HuH-7.5 (cell line): ENCODE measurements around the gene MROH8.

Experiments
- DNase-seq: peaks from one replicate; pipeline ENCODE4 v3.0.0; 2011; ENCODE audit warnings: low spot score

The MROH8 gene

DNA sequence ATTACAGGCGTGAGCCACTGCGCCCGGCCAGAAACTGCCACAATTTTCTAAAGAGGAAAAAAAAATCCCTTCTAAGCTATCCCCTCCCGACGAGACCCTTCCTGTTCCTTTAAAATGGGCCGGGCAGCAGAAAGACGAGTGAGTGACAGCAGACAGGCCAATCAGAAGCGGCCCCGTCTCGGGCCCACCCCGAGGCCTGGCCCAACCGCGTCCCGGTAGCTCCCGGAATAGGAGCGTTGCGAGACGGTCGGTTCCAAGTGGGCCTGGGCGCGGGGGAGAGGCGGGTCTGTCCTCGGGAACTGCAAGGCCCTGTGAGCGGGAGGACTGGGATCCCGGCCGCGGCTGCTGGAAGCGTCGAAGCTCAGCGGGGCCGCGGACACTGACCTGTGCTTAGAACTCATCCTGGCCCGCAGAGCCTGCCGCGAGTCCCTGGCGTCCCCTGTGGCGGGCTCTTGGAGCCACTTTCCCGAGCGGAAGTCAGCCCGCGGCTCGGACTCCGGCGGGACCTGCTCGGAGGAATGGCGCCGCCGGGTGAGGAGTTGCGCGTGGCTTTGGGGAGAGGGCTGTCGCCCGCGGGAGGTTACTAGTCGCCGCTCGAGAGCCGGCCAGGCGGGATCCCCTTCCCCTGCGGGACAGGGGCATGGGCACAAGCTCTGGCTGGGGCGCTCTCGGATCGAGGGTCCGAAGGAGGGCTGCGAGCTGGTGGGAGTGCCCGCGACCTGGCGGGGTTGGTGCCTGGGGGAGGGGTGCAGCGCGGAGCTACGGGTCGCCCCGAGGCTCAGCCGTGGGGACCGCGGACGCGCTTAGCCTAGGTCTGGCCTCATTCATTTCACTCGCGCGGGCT, at the start of gene MROH8, which contains the start of gene RPN2:
Gene MROH8 (minus strand): TSS at position 710 of the 844 bp plus-strand sequence.
Gene RPN2 (plus strand): TSS at position 492 of the 844 bp plus-strand sequence. CDS start 27 bp downstream, at position 519.
- DNase-seq: peak; percentile 88

DNA sequence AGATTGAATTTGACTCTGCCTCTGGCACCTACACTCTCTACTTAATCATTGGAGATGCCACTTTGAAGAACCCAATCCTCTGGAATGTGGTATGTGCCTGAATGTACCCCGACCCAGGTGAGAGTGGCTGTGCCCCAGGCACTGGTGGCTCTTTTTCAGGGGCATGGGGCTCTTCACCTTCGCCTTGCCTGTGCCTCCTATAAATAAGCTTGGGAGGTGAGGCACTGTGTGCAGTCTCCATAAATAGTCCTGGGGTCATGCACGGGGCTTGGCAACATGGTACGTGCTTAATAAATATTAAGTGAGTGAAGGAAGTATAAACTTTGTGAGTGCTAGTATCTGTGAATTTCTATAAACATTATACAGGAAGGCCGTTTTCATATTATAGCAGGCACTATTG, 49.3 kb upstream of the MROH8 start:
- DNase-seq: no peak

DNA sequence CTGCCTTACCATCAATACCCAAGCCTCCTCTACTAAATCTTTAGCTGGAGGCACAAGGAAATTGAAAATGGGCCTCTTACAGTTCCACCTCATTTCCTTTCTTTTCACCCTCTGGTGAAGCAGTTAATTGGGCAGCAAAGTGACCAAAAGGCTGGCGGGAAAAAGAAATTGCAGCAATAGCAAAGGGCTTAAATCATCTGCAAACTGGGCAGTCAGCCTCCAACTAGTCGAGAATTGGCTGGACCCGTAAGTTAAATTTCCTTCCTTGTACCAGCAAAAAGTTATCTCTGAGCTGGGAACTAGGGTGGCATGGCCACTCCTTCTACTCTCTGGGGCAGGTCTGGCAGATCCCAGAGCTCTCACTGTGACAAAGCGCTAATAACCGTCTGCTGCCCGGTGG, 48.7 kb upstream of the MROH8 start:
- no peak for DNase-seq

DNA sequence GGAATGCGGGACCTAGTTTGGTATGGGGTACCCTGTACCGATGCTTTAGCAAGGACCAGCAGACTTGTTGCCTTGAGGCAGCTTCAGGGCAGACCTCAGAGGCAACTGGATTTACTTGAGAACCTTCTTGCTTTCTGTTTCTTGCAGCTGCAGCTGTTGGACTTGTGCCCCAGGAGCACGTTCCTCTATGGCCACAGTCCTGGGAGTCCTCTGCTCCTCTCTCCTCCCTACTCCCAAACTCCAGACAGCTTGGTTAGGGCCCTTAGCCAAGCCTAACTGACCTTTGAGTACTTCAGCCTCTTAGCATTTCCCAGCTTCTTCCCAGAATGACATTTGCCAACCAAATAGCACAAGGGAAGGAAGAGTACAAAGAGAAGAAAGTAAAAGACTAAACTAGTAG, 47.5 kb upstream of the MROH8 start:
- no peak for DNase-seq

GRCh38 chr20:37225146-37225545, 45.8 kb upstream of the MROH8 start:
- no peak for DNase-seq

GRCh38 chr20:37223053-37223452, 43.7 kb upstream of the MROH8 start:
- no peak for DNase-seq

DNA sequence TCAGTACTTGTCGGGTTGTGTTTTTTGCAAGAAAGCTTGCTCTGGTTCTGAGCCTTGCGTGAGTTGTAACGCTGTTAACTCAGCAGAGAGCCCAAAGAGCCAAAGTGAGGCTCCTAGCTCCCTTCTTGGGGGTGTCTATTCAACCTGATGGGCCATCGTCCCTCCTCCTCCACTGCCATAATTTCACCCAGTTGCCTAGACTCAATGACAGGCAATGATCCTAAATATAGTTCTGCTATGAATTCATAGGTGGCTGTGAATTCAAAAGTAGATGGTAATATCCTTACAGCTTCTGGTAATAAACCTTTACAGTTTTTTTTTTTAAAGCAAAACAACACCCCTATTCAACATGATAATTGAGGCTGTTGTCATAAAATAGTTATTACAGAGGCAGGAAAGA, 42.7 kb upstream of the MROH8 start:
- DNase-seq: no peak

GRCh38 chr20:37220731-37221130, 41.4 kb upstream of the MROH8 start:
- no peak for DNase-seq

GRCh38 chr20:37219751-37220668, 40.7 kb upstream of the MROH8 start:
- no peak for DNase-seq

DNA sequence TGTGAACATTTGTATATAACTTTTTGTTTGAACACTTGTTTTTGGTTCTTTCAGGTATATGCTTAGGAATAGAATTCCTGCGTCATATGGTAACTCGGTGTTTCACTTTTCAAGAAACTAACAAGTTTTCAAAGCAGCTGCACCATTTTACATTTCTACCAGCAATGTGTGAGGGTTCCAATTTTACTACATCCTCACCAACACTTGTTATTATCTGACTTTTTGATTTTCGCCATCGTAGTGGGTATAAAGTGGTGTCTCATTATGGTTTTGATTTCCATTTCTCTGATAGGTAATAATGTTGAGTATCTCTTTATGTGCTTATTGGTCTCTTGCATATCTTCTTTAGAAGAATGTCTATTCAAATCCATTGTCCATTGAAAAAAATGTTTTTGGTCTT, 39.6 kb upstream of the MROH8 start:
- DNase-seq: no peak

GRCh38 chr20:37218441-37218840, 39.1 kb upstream of the MROH8 start:
- no peak for DNase-seq

- DNase-seq: no peak
Observed at GRCh38 chr20:37209661-37210314, 30.4 kb upstream of the MROH8 start.

DNA sequence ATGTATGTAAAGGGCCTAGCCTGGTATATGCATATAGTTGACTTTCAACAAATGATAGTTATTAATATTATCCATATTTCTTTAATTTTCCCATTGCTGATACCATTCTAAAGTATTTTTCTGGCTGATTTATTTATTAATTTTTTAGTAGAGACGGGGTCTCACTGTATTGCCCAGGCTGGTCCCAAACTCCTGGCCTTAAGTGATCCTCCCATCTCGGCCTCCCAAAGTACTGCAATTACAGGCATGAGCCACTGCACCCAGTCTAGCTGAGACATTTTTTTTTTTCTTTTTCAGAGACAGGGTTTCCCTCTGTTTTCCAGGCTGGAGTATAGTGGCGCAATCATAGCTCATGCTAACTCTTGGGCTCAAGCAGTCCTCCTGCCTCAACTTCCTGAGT, 29.8 kb upstream of the MROH8 start:
- DNase-seq: no peak

DNA sequence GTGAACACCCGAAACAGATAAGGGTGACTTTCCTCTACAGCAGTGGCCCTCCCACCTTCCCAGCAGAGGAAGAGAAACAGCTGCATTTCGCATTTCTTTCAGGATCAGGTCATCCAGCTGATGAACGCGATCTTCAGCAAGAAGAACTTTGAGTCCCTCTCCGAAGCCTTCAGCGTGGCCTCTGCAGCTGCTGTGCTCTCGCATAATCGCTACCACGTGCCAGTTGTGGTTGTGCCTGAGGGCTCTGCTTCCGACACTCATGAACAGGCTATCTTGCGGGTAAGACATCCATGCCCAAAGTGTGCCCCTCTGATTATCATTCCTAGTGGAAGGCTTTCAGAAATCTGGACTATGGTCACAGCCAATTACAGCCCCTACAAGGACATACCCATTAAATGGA, 27.8 kb upstream of the MROH8 start:
- DNase-seq: no peak

GRCh38 chr20:37205794-37206193, 26.4 kb upstream of the MROH8 start:
- DNase-seq: no peak

DNA sequence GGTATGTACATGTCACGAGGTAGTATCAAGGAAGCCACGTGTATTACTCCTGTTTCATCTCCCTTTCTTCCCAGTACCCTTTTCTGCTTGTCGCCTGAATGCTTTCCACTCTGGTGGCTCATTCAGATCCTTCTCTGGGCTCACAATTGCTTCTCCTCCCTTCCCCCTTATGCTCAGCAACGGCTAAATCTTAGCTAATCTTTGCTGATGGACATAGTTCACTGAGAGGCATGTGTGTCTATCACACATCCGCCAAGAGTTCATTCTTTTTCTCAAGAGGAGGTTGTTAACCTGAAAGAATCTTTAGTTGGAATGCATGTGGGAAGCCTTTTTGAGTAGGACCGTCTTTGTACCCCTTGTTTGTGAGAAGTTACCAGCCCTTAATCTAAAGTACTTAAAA, 25.8 kb upstream of the MROH8 start:
- no peak for DNase-seq

GRCh38 chr20:37204056-37204455, 24.7 kb upstream of the MROH8 start:
- no peak for DNase-seq

DNA sequence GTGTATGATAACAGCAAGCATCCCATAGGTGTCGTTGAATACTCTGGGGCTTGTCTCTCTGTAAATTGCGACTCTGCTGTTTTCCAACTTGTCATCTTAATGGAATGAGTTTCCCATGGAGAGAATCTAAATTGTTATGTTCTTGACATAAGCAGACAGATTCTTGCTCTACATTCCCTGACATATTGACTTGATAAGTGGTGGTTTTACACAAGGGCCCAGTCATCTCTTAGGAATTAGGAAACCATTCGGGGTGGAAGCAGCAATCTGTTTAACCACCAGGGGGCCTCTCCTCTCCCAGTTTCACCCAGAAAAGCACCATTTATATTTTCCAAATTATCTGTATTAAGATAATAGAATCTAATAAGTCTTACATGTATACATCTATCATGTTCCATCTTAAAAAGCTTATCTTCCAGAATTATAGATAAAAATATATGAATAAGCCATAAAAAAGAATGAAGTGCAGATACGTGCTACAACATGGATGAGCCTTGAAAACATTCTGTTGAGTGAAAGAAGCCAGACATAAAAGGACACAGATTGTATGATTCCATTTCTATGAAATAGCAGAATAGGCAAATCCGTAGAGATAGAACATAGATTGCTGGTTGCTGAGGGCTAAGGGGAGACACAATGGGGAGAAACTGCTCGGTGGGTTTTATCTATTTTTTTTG, 23.1 kb upstream of the MROH8 start:
- peak; percentile 27 for DNase-seq

DNA sequence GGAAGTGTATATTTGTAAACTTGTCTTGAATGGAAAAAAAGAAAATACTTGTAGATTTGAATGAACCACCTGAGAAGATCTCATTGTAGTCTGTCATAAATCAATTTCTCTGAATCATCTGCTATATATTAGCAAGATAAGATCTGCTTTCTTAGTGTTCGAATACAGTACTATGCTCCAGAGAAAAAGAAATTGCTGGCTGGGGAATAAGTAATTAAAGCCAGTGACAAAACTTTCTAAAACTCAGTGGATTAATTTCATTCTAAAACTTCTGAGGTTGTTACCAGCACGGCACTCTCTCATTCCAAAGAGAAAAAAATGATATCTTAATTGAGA, 22.4 kb upstream of the MROH8 start:
- DNase-seq: no peak

GRCh38 chr20:37200926-37201826, 21.8 kb upstream of the MROH8 start:
- DNase-seq: no peak

GRCh38 chr20:37200376-37200775, 21.0 kb upstream of the MROH8 start:
- DNase-seq: no peak
